GM12874 (cell line): Measurements from ENCODE around the gene SLC7A6OS.

Source experiments
- TF ChIP-seq, protein P1 (sequence below): IDR thresholded peaks from 2 replicates; pipeline ENCODE4 v1.5.1; 2011; ENCODE audit warnings: low read depth, mild to moderate bottlenecking, control low read depth, low read length, moderate library complexity; ENCODE audit not compliant: insufficient read depth

SLC7A6OS gene

DNA sequence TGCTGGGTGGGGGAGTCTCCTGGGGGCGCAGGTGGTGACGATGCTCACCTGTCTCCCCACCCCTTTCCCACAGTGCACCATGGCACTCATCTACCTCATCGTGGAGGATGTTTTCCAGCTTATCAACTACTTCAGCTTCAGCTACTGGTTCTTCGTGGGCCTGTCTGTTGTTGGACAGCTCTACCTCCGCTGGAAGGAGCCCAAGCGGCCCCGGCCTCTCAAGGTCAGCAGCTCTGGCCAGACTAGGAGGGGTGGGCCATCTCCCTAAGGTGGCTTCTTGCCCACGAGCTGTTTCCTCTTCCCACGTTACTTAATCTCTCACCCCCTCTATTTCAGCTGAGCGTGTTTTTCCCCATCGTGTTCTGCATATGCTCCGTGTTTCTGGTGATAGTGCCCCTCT is 14.5 kb downstream of the SLC7A6OS start:
- TF ChIP-seq, protein P1, sequence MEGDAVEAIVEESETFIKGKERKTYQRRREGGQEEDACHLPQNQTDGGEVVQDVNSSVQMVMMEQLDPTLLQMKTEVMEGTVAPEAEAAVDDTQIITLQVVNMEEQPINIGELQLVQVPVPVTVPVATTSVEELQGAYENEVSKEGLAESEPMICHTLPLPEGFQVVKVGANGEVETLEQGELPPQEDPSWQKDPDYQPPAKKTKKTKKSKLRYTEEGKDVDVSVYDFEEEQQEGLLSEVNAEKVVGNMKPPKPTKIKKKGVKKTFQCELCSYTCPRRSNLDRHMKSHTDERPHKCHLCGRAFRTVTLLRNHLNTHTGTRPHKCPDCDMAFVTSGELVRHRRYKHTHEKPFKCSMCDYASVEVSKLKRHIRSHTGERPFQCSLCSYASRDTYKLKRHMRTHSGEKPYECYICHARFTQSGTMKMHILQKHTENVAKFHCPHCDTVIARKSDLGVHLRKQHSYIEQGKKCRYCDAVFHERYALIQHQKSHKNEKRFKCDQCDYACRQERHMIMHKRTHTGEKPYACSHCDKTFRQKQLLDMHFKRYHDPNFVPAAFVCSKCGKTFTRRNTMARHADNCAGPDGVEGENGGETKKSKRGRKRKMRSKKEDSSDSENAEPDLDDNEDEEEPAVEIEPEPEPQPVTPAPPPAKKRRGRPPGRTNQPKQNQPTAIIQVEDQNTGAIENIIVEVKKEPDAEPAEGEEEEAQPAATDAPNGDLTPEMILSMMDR, result no peak

DNA sequence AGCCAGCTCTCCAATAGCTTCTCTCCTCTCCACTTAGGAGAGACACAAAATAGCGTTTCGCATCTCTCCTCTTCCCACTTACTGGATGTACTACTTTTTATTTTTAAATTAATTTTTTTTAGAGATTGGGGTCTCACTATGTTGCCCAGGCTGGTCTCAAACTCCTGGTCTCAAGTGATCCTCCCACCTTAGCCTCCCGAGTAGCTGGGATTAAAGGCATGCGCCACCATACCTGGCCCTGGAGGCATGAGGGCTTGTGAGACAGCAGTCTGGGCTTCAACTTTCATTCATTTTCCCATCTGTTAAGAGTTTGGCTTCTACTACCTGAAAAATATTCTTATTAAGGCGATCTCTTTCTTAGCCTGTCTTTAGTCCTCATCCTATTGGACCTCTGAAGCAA is 18.3 kb downstream of the SLC7A6OS start:
- TF ChIP-seq, protein P1, result no peak

DNA sequence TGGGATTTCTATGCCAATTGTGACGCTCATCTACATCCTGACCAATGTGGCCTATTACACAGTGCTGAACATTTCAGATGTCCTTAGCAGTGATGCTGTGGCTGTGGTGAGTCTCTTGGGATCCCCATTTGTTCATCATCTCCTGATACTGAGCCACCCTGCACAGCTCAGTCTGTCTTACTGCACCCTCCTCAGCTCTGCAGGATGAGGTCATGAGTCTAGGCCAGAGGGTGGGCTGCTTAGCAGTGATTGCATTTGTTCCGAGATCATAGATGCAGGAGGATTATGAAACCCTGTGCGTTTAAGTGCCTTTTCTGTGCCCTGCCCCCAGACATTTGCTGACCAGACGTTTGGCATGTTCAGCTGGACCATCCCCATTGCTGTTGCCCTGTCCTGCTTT is 19.5 kb downstream of the SLC7A6OS start:
- TF ChIP-seq, protein P1, result no peak

DNA sequence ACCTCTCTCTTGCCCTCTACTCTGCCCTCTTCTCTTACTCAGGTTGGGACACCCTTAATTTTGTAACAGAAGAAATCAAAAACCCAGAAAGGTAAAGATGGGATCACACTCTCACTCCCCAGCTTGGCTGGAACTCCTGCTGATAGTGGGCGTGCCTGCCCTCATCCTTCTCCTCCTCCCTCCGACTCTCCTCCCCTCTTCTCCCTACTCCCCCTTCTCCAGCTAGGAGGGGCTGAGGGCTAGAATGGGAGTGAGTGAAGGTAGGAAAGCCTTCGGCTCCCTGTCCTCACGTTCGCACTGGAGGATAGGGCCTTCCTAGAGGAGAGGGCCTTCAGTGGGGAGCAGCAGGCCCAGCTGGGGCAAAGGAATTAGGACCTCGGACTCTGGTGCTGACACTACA is 20.3 kb downstream of the SLC7A6OS start:
- TF ChIP-seq, protein P1, result no peak

DNA sequence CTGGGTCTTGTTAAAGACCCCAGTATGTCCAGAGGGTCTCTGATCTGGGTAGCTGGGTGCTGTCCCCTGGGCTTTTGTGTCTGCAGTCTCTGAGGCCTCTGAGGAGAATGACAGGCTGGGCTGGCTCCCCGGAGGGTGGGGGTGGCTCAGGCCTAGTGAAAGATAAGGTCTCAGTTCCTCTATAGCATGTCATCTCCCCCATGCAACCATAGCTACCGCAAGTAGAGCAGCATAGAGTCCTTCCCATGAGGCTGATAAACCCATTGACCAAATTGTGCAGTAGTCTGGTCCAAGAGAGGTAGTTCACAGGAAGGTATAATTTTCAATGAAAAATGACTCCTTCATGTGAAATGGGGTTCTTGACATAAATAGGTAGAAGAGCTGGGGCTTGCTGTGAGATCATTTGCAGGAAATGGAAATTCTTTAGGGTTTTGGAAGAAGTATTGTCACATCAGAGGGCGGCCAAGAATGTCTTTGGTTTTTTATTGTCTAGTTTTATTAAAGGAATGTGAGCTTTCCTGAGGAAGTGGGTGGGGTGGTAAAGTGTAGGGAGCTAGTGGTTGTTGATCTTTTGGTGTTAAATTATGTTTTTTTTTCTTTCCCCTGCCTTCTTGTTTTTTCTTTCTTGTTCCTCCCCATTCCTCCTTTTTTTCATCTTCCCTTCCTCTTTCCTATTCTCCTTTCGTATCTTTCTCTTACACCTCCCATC is 21.0 kb downstream of the SLC7A6OS start:
- TF ChIP-seq, protein P1, result no peak

DNA sequence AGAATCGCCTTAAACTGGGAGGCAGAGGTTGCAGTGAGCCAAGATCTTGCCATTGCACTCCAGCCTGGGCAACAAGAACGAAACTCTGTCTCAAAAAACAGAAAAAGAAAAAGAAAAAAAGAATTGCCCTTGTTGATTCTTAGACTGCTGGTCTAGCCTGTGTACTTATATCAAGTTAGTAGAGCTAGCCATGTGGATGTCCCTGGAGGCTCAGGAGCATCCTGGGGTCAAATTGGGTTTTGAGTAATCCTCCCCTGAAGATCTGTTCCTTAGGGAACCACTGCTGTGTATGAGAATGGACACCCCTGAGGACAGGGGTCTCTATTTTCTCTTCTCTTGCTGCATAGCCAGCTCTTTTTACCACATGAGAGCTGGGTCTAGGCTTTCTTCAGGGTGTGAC is 21.5 kb downstream of the SLC7A6OS start:
- TF ChIP-seq, protein P1, result no peak

DNA sequence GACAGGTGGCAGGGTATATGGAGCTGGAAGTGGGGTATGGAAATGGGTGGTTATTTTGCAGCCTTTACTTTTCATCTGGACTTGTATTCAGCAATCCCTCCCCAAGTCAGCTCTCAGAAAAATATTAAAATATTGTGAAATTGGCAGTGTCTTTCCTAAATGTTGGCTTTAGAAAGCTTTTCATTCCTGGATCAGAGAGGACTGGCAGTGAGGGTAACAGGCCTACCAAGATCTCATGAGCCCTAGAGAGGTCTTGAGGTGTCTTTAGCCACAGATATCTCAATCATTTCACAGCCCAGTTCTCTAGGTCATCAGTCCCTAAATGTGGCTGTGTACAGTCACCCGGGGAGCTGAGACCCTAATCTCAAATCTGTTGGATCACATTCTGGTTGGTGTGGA is 22.5 kb downstream of the SLC7A6OS start:
- TF ChIP-seq, protein P1, result no peak
